Effector CD8-positive, alpha-beta T cell (primary cell): ENCODE measurements around the gene REG4.
"Not testable (repeated sequence)": the region's sequence is repeated elsewhere in the genome, so short reads cannot be mapped to it uniquely, and the experiment has no call there.

Experiments
- DNase-seq: peaks from one replicate; lab custom pipeline; 2025; lab: John Stamatoyannopoulos, UW

The REG4 gene

DNA sequence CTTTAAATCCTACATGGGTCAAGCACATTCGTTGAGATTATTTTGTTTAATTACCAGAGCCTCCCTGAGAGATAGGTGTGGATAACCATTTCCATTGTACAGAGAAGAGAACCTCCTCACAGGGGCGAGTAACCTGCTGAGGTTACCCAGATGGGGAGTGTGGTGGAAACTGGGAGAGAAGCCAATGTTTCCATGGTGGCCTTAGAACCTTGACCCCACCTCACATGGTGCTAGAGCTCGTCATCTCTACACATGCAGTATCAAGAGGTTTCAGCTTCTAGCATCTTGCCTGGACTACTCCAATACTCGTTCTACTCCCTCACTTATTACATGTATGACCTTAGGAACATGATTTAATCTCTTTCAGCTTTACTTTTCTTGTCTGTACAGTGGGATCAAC lies 4.8 kb downstream of the REG4 start:
- DNase-seq: no peak

DNA sequence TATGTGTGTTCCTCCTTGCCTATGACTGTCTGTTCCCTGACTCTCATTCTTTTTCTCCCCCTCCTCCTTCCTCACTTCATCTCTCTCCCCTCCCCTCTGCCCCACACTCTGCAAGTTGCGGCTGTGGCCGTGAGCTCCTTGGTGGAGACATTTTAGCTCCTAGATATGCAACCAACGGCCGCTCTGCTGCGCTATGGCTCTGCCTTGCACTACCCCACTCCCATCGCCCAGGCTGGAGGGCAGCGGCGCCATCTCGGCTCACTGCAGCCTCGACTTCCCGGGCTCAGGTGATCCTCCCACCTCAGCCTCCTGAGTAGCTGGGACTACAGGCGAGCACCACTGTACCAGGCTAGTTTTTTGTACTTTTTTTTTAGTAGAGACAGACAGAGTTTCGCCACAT lies 5.5 kb downstream of the REG4 start:
- DNase-seq: no peak

DNA sequence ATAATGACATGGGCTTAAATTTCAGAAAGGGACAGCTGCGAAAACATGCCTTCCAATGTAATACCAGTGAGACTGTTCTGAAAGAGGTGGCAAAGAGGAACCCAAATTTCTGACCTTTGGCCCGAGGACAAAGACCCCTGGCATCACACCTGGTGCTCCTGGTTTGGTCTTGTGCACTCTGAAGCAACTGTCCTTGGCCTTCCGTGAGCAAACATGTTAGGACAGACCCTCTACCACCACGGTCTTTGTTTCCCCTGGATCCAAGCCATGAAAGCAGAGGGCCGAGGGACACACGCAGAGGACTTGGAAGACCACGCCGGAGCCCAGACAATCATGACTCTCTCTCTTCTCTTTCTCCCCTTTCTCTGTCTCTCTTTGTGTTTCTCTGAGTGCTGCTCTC lies 6.0 kb downstream of the REG4 start:
- DNase-seq: no peak

DNA sequence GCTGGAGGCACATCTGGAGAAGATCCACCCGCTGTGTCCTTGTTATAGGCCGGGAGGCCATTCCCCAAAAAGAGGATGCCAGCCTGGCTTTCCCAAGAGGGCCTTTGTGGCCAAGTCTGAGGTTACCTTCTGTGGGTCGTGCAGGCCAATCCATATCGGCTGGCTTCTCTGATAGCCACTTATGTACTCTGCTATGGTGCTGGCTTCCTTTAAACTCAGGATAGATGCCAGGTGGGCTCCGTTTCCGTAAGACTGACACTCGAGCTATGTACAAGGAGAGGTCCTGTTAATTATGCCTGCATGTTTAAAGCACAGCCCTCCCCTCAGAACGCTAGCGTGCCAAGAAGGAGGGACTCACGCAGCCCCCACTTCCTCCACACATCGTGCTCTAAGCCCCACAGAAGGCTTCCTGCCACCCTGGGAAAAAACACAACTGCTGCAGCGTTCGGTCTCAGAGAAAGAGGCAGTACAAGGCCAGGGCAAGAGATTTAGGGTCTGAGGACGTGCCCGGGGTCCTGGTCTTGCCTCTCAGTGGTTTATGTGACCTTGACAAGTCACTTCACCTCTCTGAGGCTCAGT lies 11.6 kb downstream of the REG4 start:
- no peak for DNase-seq

DNA sequence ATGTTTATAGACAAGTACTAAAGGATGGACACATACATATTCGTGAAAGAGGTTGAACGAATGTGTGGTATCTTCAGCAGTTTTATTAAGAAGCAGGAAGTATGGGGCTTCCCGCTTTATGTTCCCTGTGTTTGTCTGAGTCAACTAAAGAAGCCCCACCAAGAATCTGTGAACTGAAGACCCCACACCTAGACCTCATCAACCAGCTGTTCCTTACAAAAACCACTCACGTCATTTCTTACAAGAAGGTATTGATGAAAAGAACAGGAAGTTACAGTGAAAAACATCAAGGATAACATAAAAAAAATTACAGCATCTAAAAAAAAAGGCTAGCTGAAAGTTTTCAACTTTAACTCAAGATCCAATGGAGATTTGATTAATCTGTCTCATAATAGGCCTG lies 12.3 kb downstream of the REG4 start:
- DNase-seq: no peak

DNA sequence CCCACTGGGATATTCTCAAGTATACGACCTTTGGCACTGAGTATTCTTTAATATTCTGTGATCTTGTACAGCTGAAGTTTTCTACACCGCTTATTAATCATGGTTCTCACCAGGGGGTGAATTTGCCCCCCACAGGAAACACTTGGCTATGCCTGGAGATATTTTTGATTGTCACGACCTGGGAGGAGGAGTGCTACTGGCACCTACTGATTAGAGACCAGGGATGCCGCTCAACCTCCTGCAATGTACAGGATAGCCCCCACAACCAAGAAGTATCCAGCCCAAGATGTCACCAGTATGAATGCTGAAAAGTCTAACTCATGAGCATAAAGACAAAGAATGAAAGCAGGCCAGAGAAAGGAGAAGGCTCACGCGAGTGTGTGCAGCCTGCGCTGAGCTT lies 13.7 kb downstream of the REG4 start:
- DNase-seq: no peak

DNA sequence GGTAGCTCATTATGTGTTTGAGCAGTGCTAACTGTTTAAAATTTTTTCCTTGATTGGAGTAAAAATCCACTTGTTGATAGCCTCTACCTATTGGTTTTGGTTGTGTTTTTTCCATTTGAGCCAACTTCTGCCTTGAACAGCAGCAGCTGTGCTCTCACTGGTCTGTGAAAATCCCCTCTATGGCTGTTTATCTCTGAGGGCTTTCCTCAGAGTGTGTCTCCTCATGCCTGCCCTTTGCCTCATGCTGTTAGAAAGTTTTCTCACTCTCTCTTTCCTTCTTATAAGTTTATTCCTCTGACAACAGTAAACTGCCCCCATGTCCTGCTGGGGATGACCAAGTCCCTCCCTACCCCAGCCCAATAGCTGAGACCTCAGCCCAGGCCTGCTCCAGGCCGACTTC lies 14.1 kb downstream of the REG4 start:
- no peak for DNase-seq

DNA sequence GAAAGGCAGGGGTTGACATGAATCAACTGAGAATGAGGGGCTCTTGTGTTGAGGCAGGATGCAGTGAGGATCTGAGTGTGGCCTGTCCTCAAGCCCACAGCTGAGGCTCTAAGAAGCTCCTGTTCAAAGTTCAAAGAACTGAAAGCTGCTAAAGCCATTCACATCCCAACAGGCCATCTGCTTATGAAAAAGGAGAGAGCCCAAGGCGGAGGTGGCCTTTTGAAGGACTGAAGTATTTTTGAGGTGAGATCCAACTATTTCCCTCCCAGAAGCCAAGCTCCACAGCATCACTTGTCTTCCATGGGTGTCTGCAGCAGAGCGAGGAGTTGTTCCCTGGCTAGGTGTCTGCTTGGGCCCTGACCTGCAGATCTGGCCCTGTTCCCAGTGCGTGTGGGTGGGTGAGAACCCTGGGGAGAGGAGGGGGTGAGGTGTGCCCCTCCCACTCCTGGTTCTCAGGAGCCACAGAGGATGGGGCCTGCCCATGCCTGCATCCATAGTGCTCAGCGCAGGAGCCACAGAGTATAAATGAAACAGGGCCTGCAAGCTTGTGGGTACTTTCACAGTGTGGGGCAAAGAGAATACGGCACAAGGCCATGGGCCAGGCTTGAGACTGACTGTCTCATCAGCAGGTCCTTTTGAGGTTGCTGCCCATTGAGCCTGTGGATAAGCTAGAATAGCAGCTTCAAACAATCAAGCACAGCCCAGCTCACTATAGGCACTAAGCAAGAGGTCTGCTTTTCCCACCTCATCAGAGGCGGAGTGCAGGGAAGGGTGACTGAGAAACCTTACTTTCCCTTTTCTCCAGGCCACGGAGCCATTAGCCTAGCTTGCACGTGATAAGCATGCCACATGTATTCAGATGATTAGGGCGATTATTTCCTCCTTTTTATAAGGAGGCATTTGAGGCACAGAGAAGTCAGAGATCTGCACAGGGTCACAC lies 15.7 kb downstream of the REG4 start:
- DNase-seq: no peak

DNA sequence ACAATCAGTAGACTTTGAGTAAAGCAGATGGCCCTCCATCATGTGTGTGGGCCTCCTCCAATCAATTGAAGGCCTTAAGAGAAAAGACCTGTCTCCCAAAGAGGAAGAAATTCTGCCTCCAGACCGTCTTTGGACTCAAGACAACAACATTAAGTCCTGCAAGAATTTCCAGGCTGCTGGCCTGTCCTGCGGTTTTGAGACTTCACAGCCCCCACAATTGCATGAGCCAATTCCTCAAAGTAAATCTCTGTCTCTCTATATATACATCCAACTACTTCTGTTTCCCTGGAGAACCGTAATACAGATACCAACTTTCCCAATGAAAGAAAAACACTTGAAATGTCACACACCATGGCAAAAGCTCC lies 16.4 kb downstream of the REG4 start:
- no peak for DNase-seq

DNA sequence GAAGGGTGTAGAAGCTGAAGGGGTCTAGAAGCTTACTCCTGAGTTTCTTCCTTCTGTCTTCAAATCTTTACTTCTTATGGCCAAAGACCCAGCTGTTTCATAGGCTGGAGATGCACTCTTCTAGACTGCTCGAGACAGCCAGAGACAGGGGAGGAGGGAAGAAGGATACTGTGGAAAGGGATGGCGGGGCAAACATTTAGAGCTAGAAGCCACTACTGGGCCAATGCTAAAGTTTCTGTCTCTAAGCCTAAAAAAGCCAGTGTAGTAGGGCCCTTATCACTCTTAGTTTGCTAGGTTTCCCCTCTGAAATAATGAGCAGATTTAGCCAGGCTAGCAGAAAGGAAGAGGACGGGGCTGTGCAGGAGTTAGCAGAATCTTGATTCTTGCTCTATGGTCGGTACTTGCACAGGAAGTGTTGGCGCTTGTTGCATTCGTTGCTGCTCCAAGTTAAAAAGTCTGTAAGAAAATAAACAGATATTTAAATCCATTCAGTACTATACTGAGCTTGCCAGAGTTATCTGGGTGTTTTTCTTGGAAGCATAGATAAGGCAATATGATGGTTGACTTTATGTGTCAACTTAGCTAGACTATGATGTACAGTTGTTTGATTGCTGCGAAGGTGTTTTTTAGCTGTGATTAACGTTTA lies 16.9 kb downstream of the REG4 start:
- no peak for DNase-seq

DNA sequence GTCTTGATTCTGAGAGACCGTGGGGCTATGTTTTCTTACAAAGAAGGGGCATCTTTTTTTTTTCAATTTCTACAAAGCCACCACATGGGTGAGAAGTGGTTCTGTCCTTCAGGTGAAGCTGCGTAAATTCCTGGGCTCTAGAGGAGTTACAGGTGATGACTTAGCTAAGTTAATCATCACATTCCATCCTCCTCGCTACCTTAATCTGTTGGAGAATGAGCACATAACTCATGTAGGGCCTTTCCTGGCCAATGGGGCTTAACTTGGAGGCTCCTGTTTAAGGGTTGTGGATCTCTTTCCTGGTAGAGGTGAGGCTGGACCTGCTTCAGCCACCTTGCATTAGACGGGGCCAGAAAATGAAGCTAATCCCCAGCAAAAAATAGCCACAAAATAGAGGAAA lies 19.9 kb downstream of the REG4 start:
- DNase-seq: no peak

DNA sequence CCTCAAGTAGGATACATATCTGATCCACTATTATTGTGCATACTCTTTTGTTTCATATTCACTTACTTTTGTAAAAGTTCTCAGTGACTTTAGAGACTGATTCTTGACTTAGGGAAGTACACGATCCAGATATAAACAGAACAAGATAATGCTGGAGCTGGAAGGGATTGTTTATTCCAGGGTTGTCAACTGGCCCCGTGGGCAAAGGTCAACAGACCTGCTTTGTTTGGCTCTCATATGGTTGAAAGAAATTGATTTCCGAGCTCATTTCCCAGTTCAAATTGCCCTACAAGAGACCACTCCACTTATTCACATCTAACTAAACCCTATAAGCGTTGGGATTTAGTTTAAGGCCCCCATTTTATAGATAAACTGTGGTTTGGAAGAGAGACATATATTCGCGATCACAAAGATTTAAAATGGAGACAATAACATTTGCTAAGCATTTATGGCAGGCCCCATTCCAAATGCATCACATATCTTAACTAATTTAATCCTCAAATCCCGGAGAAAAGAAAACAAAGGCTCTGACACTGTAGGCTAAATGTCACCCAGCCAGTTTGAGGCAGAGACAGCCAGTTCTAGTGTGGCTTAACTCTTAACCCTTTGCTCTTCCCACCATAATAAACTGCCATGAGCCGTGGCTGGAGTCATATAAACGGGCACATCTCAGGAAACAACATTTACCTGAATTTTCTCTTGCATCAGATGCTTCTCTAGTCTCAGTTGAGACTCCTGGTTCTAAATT lies 20.6 kb downstream of the REG4 start:
- DNase-seq: no peak

DNA sequence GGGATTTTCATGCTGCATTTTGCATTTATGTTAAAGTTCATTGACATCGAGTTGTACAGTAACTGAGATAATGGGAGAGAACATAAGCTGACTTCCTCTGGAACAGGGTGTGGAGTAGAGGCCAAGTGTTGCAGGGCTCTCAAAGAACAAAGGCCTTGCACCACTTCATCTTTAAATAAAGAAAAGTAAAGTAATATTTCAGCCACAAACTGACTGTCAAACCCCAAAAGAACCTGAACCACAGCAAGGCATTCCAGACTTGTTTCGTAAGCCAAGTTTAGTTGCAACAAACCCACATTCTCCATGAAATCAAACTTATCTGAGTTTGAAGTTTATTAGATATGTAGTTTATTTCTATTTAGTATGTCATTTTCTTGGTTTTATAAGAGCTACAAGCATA lies 23.5 kb downstream of the REG4 start:
- no peak for DNase-seq

DNA sequence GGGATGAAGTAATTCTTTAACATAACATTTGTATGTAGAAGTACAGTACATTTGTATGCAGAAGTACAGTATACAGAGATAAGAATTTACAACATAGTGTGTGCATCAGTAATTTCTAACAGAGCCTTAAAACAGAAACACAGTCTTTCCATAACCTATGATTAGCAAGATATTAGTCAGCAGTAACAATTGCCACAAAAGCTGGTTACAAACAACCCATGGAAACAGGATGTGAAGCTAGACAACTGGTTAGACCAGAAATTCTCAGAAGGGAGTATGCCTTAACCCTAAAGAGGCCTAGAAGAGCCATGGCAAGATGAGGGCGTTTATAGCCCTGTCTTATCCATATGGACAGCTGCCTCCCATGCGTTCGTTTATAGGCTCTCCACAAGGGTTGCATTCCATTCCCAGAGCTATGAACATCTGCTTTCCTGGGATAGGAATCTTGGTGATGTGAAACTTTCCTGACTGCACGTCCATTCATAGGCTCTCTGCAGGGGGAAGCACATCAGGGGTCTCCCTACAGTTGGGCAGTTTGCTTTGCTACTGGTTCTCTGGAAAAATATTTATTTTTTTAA lies 24.7 kb downstream of the REG4 start:
- DNase-seq: not testable (repeated sequence)

DNA sequence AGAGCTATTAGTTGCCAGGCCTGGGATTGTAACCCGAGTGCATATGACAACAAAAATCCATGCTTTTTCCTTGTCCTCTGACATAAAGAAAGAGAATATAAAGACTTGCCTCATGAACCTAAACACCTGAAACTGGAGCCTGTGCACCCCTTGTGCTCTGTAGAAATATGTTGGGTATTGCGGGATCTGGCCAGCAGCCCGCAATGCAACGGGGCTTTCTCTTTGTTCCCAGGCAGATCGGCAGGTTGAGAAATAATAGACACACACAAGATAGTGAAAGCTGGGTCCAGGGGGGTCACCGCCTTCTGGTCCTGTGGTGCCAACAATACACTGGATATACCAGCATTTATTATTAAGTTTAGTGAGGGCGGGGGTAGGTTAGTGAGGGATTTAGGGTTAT lies 25.2 kb downstream of the REG4 start:
- not testable (repeated sequence) for DNase-seq

DNA sequence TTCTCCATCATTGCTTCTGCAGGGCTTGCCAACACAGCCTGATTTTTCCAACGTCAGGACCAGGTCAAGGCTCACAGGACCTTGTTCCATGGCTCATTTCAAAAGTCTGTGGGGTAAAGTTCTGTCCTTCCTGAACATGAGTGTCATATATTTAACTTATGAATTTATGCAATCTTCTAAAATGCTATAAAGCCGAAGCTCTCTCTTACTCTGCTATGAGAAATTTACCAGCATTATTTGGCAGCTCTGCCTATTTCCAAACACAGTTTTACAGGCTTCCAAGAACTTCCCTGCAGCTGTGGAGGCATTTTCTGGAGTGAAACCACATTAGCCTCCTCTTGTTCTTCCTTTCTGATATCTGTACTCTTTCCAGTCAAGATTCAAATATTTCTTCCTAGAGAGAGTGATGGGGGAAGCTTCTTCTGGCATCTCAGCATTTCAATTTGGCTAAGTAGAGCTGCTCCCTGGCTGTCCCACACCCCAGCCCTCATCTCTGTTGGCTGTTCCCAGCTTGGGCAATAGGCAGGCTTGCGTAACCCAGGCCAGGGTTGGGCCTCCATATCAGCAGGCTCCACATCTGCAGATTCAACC lies 27.0 kb downstream of the REG4 start:
- no peak for DNase-seq

DNA sequence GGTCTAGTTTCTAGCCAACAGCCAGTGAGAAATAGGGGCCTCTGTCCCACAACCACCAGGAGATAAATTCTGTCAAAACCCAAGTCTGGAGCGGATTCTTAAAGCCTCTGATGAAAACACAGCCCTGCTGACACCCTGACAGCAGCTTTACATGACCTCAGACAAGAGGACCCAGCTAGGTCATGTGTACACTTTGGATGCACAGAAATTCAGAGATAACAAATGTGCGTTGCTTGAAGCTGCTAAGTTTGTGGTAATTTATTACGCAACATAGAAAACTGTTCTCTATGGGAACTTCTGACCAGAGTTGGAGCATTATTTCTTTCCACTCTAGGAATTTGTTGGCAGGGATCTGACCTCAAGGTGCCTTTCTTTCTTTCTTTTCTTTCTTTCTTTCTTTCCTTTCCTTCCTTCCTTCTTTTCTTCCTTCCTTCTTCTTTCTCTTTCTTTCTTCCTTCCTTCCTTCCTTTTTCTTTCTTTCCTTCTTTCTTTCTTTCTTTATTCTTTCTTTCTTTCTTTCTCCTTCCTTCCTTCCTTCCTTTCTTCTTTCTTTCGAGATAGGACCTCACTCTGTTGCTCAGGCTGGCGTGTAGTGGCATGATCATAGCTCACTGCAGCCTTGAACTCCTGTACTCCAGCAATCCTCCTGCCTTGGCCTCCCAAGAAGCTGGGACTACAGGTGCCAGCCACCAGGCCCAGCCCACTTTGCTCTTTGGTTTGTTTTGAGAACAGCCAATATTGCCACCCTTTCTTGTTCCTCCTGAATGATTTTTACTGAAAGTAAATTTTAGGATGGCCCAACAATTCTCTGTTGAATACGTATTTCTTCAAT lies 27.7 kb downstream of the REG4 start:
- DNase-seq: no peak

DNA sequence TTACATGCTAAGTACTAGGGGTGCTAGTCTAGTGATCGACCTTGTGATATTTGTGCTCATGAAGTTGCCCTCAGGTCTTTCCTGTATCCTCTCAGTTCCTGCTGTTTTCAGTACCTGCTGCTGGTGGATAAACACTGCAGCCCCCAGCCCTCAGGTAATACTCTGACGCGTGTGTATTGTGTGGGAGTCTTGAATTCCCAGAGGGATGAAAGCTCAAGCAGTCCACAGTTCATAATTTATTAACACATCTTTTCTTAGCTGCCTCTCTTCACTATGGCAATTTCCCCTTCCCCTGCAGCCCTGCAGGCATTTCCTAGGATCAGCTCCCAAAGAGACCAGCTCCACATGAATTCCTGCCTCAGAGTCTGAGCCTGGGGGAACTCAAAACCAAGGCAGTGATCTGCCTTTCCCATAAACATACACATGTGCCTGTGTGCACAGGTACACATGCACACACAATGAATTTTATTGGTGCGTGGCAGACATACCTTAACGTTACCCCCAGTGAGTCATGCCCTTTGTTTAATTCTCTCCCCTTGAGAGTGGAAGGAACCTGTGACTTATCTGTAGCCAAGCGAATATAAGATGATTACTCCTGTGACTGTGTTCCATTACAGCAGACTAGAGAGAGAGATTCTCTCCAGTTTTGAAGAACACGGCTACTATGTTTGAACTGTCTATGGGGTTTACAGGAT lies 28.5 kb downstream of the REG4 start:
- no peak for DNase-seq

DNA sequence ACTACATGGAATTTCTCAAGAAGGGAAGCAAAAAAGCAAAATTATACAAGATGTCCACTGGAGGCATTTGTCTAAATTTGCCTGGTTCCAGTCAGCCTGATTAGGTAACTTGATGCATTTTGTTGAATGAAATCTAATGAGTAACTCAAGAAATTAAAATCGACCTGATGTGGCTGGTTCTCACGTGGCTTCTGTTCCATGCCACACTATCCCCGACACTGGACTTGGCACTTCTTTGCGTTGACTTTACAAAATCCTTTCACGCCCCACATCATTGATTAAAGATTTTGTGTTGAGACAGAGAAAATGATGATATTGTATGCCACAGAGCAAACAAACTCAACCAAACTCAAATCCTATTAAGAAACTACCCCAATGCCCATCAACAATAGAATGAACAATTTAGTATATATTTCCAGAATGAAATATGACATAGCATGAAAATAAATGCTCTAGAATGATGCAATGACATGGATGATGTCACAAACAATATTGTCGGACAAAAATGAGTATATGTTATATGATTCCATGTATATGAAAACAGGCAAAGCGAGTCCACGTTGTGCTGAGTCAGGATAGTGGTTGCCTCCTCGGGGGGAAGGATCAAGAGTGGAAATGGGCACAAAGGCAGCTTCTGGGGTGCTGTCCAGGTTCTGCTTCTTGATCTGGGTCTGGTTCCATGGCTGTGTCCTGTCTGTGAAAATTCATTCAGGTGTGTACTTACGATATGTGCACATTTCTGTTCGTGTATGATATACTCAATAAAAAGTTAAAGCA lies 29.6 kb downstream of the REG4 start:
- DNase-seq: no peak
